ENCODE results near the gene USP51. TPM values are rescaled to one million over a fixed set of nuclear protein-coding genes. Genes with fewer than 3 reads are reported as not detected.
"Not testable (repeated sequence)": the region's sequence is repeated elsewhere in the genome, so short reads cannot be mapped to it uniquely, and the experiment has no call there.

USP51 gene
- total RNA-seq, 3 donors from 2014 or later: 0.26 to 1.8 (median 0.80) TPM

DNA sequence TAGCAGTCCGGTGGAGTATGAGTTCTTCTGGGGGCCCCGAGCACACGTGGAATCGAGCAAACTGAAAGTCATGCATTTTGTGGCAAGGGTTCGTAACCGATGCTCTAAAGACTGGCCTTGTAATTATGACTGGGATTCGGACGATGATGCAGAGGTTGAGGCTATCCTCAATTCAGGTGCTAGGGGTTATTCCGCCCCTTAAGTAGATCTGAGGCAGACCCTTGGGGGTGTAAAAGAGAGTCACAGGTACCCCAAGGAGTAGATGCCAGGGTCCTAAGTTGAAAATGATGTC, 36.9 kb downstream of the USP51 start:
- H3K9me3 ChIP-seq: no peaks in the 10 kb centered on the region

GRCh38 chrX:55451990-55452832, 37.4 kb downstream of the USP51 start, which contains the start of gene MAGEH1:
Gene MAGEH1, plus strand, starts transcription at chrX:55452127. Its CDS starts 248 bp downstream, at chrX:55452375.
- peak; percentile 96 for ATAC-seq
- DNase-seq: peak; percentile 77 to 89 (median 81)

More for the DNA sequence above, 36.9 kb downstream of the USP51 start:
- ATAC-seq (no peak), DNase-seq (no peak)
- Histone ChIP-seq H3K4me1 (ENCODE audit: low read depth) (no peaks in the 10 kb centered on the region), H3K4me3 (no peak overlapping the region), H3K36me3 (ENCODE audit: low read depth) (no peaks in the 10 kb centered on the region)
- TF ChIP-seq, protein P1, sequence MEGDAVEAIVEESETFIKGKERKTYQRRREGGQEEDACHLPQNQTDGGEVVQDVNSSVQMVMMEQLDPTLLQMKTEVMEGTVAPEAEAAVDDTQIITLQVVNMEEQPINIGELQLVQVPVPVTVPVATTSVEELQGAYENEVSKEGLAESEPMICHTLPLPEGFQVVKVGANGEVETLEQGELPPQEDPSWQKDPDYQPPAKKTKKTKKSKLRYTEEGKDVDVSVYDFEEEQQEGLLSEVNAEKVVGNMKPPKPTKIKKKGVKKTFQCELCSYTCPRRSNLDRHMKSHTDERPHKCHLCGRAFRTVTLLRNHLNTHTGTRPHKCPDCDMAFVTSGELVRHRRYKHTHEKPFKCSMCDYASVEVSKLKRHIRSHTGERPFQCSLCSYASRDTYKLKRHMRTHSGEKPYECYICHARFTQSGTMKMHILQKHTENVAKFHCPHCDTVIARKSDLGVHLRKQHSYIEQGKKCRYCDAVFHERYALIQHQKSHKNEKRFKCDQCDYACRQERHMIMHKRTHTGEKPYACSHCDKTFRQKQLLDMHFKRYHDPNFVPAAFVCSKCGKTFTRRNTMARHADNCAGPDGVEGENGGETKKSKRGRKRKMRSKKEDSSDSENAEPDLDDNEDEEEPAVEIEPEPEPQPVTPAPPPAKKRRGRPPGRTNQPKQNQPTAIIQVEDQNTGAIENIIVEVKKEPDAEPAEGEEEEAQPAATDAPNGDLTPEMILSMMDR (IDR thresholded peaks at IDR 0.05): no peak
- intact Hi-C loops (cut with DNase I, micrococcal nuclease): no loop called here

DNA sequence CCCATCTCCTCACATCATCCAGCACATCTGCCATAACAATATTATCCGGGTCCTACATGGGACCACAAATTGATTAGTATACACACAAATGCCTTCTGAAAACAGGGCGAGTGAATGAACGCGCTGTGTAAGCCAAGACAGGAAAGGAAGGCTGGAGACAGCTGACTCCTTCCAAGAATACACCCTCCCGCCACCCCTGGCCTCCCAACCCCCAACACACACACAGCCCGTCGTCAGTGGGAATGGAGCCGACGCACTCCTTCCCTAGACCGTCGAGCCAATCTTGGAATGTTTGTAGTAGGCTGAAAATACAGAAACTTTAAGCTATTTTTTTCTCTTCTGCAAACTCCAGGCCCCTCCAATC, 38.0 kb downstream of the USP51 start:
- peak; percentile 50 for ATAC-seq
- intact Hi-C loops (cut with DNase I, micrococcal nuclease): no loop called here
- no peak for DNase-seq
- Histone ChIP-seq H3K36me3 (ENCODE audit: low read depth) (no peaks in the 10 kb centered on the region), H3K9me3 (no peaks in the 10 kb centered on the region), H3K4me1 (ENCODE audit: low read depth) (no peaks in the 10 kb centered on the region), H3K4me3 (no peak overlapping the region)
- TF ChIP-seq, protein P1 (IDR thresholded peaks at IDR 0.05): no peak

More at GRCh38 chrX:55451990-55452832, 37.4 kb downstream of the USP51 start, which contains the start of gene MAGEH1:
- H3K9me3 ChIP-seq: no peaks in the 10 kb centered on the region
- H3K36me3 ChIP-seq (ENCODE audit: low read depth): no peaks in the 10 kb centered on the region
- peak within 1 kb of the TSS; percentile 34 for H3K4me3 ChIP-seq
- TF ChIP-seq, protein P1 (IDR thresholded peaks at IDR 0.05): no peak
- intact Hi-C loops (cut with DNase I, micrococcal nuclease): no loop called here
- no peaks in the 10 kb centered on the region for H3K4me1 ChIP-seq (ENCODE audit: low read depth)

DNA sequence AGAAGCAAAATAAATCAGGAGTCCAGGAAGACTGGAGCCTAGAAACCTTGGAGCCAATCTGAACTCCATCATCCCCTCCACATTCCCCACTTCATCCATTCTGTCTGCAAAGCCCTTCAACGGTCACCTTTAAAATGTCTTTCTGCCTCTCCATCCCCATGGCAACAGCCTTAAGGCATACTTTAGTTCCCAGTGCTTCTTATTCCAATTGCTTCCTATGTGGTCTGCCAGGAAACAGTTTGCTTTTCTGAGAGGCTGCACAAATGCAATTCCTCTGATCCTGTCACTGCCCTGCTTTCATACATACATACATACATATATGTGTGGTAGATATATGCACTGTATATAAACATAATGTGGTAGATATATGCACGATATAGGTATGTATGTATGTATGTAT, 38.5 kb downstream of the USP51 start:
- TF ChIP-seq, protein P1 (IDR thresholded peaks at IDR 0.05): no peak
- no peak for DNase-seq
- Histone ChIP-seq H3K4me3 (no peak overlapping the region), H3K9me3 (no peaks in the 10 kb centered on the region), H3K36me3 (ENCODE audit: low read depth) (no peaks in the 10 kb centered on the region), H3K4me1 (ENCODE audit: low read depth) (no peaks in the 10 kb centered on the region)
- intact Hi-C loops (cut with DNase I, micrococcal nuclease): no loop called here
- no peak for ATAC-seq

- TF ChIP-seq, protein P1 (IDR thresholded peaks at IDR 0.05): no peak
- intact Hi-C loops (cut with DNase I, micrococcal nuclease): no loop called here
- Histone ChIP-seq H3K9me3 (no peaks in the 10 kb centered on the region), H3K4me1 (ENCODE audit: low read depth) (no peaks in the 10 kb centered on the region), H3K36me3 (ENCODE audit: low read depth) (no peaks in the 10 kb centered on the region), H3K4me3 (no peak overlapping the region)
- DNase-seq: peak in 1 of 3 donors; percentile 2
- no peak for ATAC-seq
Observed at GRCh38 chrX:55450259-55450658, 39.4 kb downstream of the USP51 start.

GRCh38 chrX:55443468-55443867, 46.2 kb downstream of the USP51 start:
- H3K36me3 ChIP-seq (ENCODE audit: low read depth); intact Hi-C loops (cut with DNase I, micrococcal nuclease); DNase-seq; ATAC-seq; H3K4me3 ChIP-seq; H3K4me1 ChIP-seq (ENCODE audit: low read depth); H3K9me3 ChIP-seq: not testable (repeated sequence)

Small RNAs within 50 kb of the gene (microRNA-seq; reads per million reads assigned to microRNA genes)
- gene MIR4536-1 (not detected), gene MIR4536-2 (not detected)

Other genes starting within 250 kb of the USP51 start
- gene PAGE3, start 224.9 kb downstream of the USP51 start, total RNA-seq: not detected
- 10 to 100 TPM in 1 of 3 donors, 1 to 10 TPM in 2; 3.8 to 18.3 (median 7.1) TPM for gene MAGEH1, start 37.7 kb downstream of the USP51 start, total RNA-seq
- gene FOXR2, start 133.6 kb upstream of the USP51 start, total RNA-seq: not detected
- 10 to 100 TPM in 2 of 3 donors, 1 to 10 TPM in 1; 8.9 to 17.4 (median 11.3) TPM for gene RRAGB, start 227.9 kb upstream of the USP51 start, total RNA-seq

Measured in mucosa of descending colon (tissue), 3 donors.